KOPT-K1 (cell line): Measurements from ENCODE around the gene TMEM273.

Source experiments
- H3K27ac ChIP-seq: fragments of 200-600 bp; sonication (generic); 2 replicates; pipeline ENCODE4 v1.5.1; 2016; ENCODE audit warnings: antibody characterized with exemption, mild to moderate bottlenecking, low read depth, low read length; ENCODE audit not compliant: poor library complexity, severe bottlenecking
- H3K36me3 ChIP-seq: fragments of 200-600 bp; sonication (generic); 2 replicates; pipeline ENCODE4 v1.5.1; 2017; ENCODE audit warnings: antibody characterized with exemption, mild to moderate bottlenecking, low read length, moderate library complexity; ENCODE audit not compliant: insufficient read depth
- H3K9me3 ChIP-seq: fragments of 200-600 bp; sonication (generic); 2 replicates; pipeline ENCODE4 v1.5.1; 2017; ENCODE audit warnings: antibody characterized with exemption, low read length, mild to moderate bottlenecking; ENCODE audit not compliant: insufficient read depth, poor library complexity, severe bottlenecking

TMEM273 gene

GRCh38 chr10:49187044-49187484 is 1.1 kb downstream of the TMEM273 start:
- no peaks in the 10 kb centered on the region for H3K36me3 ChIP-seq
- H3K27ac ChIP-seq, result no peak overlapping the region
- H3K9me3 ChIP-seq, result no peaks in the 10 kb centered on the region

GRCh38 chr10:49186613-49187012 is 1.6 kb downstream of the TMEM273 start:
- H3K36me3 ChIP-seq, result no peaks in the 10 kb centered on the region
- H3K9me3 ChIP-seq, result no peaks in the 10 kb centered on the region
- no peak overlapping the region for H3K27ac ChIP-seq

GRCh38 chr10:49185213-49185612 is 3.0 kb downstream of the TMEM273 start:
- H3K36me3 ChIP-seq, result no peaks in the 10 kb centered on the region
- H3K9me3 ChIP-seq, result no peaks in the 10 kb centered on the region
- no peak overlapping the region for H3K27ac ChIP-seq

- no peaks in the 10 kb centered on the region for H3K9me3 ChIP-seq
- H3K36me3 ChIP-seq, result no peaks in the 10 kb centered on the region
- no peak overlapping the region for H3K27ac ChIP-seq
Measured at GRCh38 chr10:49184642-49185111, 3.5 kb downstream of the TMEM273 start.

GRCh38 chr10:49183596-49184542 is 4.3 kb downstream of the TMEM273 start:
- no peaks in the 10 kb centered on the region for H3K36me3 ChIP-seq
- H3K9me3 ChIP-seq, result no peaks in the 10 kb centered on the region
- no peak overlapping the region for H3K27ac ChIP-seq

GRCh38 chr10:49182776-49183175 is 5.4 kb downstream of the TMEM273 start:
- Histone ChIP-seq H3K36me3 (no peaks in the 10 kb centered on the region), H3K27ac (no peak overlapping the region), H3K9me3 (no peaks in the 10 kb centered on the region)

- H3K9me3 ChIP-seq, result no peaks in the 10 kb centered on the region
- no peaks in the 10 kb centered on the region for H3K36me3 ChIP-seq
- no peak overlapping the region for H3K27ac ChIP-seq
Measured at GRCh38 chr10:49180444-49180860, 7.7 kb downstream of the TMEM273 start.

- H3K27ac ChIP-seq, result no peak overlapping the region
- H3K9me3 ChIP-seq, result no peaks in the 10 kb centered on the region
- no peaks in the 10 kb centered on the region for H3K36me3 ChIP-seq
Measured at GRCh38 chr10:49179699-49180443, 8.3 kb downstream of the TMEM273 start.

- Histone ChIP-seq H3K9me3 (no peaks in the 10 kb centered on the region), H3K27ac (no peak overlapping the region)
Measured at GRCh38 chr10:49178489-49179471, 9.4 kb downstream of the TMEM273 start.

GRCh38 chr10:49177391-49178355 is 10.5 kb downstream of the TMEM273 start:
- Histone ChIP-seq H3K9me3 (no peaks in the 10 kb centered on the region), H3K36me3 (no peaks in the 10 kb centered on the region), H3K27ac (no peak overlapping the region)

More at GRCh38 chr10:49178489-49179471, 9.4 kb downstream of the TMEM273 start:
- no peaks in the 10 kb centered on the region for H3K36me3 ChIP-seq

- no peaks in the 10 kb centered on the region for H3K36me3 ChIP-seq
- no peak overlapping the region for H3K27ac ChIP-seq
- H3K9me3 ChIP-seq, result no peaks in the 10 kb centered on the region
Measured at GRCh38 chr10:49176310-49177268, 11.6 kb downstream of the TMEM273 start.

GRCh38 chr10:49175587-49176309 is 12.4 kb downstream of the TMEM273 start:
- no peaks in the 10 kb centered on the region for H3K36me3 ChIP-seq
- no peaks in the 10 kb centered on the region for H3K9me3 ChIP-seq
- H3K27ac ChIP-seq, result no peak overlapping the region
